Caki2 (cell line): ENCODE measurements around the gene SETD2. TPM values are rescaled to one million over a fixed set of nuclear protein-coding genes. Genes with fewer than 3 reads are reported as not detected.
A peak's percentile ranks its signal among the peaks of the same experiment; 100 is the strongest.

ENCODE experiments used
- DNase-seq: peaks from one replicate; pipeline ENCODE4 v3.0.0-alpha.2; 2015; ENCODE audit warnings: low read depth
- in situ Hi-C: cut with HindIII; loops from 2 replicates; pipeline ENCODE4 v1.10.0; 2016; ENCODE audit warnings: low sequenced_read_pairs, low pct_unique_long_range_greater_than_20kb, mixed read lengths
- total RNA-seq: library from RNA; depleted of rRNA; stranded (reverse); fragments of >200 nt; shearing (Covaris generic); gene quantifications from 2 replicates; pipeline ENCODE4 v1.2.3, GENCODE V29; 2014; ENCODE audit warnings: low replicate concordance

SETD2 gene
- total RNA-seq, 1 experiment from 2014 or later: 15.7 TPM

DNA sequence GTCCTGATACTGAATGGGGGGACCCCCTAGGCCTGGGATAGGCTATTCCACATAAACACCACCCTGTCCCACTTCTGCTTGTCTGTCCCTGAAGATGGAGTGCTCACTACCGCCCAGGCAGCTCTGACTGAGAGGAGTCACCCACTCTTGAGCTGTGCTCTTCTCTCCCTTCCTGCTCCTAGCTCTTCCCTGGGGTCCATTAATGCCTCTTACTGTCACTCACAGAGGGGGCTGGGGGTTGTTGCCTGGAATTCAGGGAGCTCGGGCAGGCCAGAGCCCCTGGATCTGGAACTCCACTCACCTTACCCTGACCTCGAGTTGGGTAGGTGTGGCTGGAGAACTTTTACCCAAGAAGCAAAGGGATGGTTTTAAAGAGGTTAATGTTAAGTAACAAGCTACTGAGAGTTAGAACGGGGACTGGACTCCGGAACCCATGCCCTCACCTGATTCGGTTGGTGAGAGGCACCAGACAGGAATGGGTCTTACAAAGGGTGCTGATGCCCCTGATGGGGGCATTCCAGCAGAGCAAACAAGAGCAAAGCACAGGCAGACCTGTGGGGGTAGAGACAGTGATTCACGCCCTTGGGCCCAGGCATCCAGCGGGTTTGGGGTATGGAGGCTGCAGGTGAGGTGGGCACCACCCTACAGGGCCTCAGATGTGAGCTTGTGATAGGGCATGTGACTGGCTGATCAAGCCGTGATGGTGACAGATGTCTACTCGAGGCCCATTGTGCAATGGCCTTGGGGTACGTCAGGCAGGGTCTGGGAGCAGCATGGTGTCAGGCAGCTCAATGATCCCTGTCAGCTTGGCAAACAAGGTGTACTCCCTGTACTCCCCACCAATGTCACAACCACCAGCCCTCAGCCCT lies 179.1 kb downstream of the SETD2 start:
- in situ Hi-C loops: no loop called here
- DNase-seq: no peak

DNA sequence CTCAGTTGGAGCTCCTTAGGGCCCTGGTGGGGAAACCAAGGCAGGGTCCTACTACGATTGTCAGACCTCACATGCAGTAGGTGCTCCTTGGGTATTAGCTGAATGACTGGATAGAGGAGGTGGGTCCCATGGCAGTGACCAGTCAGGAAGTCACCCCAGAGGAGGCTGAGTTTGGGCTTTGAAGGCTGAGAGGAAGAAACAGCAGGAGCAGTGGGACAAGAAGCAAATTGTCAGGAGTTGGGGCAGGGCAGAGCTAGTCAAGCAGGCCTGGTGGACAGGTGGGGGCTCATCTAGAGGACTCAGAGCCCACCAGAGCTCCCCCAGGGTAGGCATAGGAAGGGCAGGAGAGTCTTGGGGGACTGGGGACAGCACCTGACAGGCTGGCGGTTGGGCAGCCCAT lies 181.4 kb downstream of the SETD2 start:
- in situ Hi-C loops: no loop called here

DNA sequence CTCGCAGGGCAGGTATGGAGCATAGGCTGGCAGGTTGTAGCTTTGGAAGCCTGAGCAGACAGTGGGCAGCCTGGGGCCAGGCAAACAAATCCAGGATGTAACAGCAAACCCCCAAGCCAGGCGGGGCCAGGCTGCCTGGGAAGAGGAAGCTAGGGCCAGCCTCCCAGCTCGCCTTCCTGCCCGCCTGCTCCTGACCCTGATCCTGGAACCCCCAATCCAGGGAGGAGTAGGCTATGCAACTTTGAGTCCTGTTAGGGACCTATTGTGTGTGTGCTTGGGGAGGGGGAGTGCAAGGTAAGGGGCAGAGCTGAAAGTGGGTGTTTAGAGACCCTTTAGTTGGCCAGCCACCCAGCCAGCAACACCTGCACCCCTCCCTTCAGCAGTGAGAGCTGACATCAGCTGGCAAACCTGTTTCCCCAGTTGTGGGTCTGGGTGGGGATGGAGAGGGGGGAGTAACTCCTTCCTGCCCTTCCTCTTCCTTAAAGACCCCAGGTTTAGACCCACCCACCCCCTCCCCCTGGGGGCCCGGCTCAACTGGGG lies 181.9 kb downstream of the SETD2 start:
- no peak for DNase-seq
- in situ Hi-C loops: no loop called here

More for the DNA sequence above, 181.4 kb downstream of the SETD2 start:
- no peak for DNase-seq

DNA sequence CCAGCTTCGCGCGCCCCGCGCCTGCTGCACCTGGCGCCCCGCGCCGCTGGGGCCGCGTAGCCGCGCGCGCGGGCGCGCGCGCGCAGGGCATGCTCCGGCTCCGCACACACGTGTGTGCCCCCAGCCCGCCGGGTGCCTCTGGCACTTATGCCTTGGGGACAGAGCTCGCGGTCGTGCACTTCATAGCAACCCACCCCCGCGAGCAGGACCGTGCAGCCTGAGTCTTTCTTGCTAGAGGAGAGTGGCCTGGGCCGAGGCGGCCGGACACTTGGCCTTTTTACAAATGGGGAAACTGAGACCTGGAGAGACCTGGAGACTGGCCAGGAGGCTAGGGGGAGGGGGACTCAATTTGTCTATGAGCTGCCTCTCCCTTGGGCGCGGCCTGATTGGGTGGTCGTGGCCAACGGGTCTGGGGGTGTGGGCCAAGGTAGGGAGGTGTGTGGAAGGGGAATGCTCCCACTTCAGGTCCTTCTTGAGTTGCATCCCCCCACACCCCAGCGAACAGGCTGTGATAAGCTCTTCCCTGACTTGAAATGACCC lies 183.9 kb downstream of the SETD2 start:
- in situ Hi-C loops: no loop called here
- no peak for DNase-seq

DNA sequence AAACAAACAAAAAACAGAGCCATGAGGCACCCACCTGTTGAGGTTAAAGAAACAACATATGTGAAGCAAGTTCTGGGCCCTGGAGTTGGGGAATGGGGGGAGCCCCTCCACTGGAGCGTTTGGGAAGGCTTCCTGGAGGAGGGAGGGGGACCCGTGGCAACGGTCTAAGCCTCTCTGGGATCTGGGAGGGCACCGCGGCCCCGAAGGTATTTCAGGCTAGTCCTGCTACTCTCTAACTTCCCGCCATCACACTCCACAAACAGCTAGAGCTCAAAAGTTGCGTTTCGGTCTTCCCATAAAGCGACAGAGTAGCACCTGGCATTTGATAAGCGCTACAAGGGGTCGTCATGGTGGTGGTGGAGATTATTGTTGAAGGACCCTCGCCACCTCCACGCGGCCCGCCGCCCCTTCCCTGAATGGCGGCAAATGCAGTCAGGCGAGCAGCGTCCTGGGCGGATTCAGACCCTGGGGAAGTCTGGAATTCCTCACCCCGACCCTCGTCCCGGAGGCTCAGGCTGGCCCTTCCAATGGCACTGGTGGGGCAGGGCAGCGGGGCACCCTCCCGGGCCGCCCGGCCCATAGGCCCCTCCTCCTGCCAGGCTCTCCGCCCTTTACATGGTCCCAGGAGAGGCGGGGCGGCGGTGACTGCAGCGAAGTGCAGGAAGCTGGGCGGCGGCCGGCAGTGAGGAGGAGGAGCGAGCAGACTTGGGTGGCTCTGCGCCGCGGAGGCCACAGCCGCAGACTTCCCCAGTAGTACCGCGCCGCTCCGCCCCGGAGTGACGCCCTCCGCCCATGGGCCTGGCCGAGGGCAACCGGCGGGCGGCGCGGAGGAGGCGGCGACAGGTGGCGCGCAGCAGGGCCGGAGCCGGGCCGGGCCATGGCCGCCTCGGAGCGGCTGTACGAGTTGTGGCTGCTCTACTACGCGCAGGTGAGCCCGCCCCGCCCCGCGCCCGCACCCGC lies 184.6 kb downstream of the SETD2 start, which contains the start of gene NBEAL2:
Gene NBEAL2, plus strand, starts transcription at position 682 of the 960 bp plus-strand sequence. Its CDS starts 196 bp downstream, at position 878.
- in situ Hi-C loops: no loop called here
- DNase-seq: peak; percentile 91

DNA sequence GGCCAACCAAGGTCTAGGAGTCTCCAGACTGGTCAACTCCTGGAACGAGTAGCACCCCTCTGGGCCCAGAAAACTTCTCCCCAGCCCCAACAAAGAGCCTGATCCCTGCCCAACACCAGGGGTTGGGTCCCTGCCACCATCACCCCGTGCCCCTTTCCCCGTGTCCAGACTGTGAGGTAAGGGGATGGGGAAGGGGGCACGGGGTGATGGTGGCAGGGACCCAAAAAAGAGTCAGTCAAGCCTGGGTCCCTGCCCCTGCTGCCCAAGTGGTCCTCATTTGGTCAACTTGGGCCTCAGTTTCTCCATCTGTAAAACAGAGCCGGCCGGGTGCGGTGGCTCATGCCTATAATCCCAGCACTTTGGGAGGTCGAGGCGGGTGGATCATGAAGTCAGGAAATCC lies 185.5 kb downstream of the SETD2 start:
- no peak for DNase-seq
- in situ Hi-C loops: no loop called here

DNA sequence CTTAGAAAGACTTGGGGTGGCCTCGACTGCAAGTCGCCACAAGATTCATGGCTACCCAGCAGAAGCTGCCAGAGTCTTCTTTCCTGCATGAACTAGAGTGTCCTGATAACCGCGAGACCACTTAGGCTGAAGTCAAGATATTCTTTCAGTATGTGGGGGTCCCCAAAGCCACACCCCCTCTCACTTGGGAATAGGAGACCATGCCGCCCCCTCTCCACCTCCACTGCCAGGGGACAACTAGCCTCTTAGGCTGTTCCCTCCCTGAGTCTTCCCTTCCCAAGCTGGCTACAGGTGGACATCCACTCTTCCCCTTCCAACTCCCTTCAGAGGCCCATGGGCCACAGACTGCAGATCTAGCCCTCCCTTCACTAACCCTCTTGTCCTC lies 186.1 kb downstream of the SETD2 start:
- in situ Hi-C loops: no loop called here

DNA sequence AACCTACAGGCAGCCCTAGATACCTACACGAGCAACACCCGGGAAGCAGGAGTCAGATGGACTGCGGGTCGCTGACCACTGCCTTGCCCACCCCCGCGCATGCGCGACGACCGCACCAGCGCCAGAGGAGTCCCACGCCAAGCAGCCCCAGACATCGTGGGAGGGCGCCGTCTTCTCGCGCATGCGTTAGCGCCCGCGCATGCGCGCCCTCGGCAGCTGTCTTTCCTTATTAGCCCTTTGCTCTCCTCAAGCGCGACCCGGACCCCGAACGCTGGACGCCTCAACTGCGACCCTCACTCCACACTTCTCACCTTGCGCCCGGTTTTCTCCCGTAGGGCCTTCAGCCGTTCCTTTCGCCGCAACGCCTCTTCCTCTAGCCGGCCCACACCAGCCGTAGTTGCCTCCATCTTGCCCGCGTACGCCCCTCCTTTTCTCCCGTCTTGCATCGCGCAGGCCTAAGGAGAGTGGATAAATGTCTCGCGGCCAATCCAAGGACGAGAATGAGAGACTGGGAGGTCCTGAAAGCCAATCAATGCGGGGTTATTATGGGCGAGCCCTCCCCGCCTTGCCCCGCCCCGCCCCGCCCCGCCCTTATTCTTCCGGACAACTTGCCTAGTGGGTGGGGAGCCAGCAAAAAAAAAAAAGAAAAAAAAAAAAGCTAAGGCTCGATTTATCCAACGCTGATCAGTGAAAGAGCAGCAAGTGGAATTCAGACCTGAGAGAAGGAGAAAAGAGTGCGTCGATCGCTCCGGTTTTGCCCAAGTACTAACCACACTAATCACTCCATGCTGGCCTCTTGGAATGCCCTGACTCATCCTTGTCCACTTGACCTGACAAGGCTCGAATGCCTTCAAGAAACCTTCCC lies 187.4 kb downstream of the SETD2 start, which contains the start of gene CCDC12:
Gene CCDC12, minus strand, starts transcription at position 420 of the 865 bp plus-strand sequence. Its CDS starts 13 bp downstream, at position 407.
- in situ Hi-C loops: no loop called here
- peak; percentile 96 for DNase-seq

More for the DNA sequence above, 186.1 kb downstream of the SETD2 start:
- no peak for DNase-seq

DNA sequence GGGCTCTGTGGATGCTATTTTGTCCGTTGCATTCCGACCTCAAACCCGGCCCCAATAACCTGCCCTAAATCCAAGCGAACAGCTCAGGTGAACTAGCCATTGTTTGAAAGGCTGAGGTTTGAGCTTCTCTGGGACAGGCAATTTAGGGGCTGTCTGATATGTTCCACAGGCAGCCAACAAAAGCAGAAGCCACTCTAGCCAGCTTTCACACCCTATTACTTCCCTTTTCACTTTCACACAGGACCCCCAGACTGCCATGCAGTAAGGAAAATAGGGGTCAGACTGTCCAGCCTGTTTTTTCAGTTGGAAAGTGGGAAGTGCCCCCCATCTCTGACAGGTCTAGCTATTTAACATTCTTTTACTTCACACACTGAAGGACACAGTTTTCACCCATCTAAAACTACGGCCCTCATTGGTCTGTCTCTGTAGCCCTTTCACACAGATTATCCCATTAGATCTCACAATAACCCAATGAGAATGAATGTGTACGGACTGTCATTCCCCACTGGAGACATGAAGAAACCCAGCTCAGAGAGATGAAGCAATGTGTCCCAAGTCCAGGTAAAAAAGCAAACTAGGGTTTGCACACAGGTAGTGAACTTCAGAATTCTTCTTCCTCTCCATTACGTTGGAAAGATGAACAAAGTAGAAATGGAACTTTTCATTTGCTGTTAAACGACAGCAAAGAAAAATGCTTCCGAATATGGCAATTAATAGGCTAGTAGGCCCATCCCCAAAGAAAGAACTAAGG lies 189.3 kb downstream of the SETD2 start:
- in situ Hi-C loops: no loop called here
- no peak for DNase-seq

DNA sequence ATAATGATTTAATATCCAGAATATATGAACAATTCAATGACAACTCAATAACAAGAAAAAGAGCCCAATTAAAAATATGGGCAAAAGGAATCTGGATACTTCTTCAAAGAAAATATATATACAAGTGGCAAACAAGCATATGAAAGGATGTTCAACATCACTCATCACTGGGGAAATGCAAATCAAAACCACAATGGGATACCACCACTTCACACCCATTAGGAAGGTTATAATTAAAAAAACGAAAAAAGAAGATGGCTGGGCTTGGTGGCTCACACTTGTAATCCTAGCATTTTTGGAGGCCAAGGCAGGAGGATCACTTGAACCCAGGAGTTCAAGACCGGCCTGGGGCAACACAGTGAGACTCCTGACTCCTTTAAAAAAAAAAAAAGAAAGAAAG lies 191.5 kb downstream of the SETD2 start:
- in situ Hi-C loops: no loop called here
- no peak for DNase-seq

DNA sequence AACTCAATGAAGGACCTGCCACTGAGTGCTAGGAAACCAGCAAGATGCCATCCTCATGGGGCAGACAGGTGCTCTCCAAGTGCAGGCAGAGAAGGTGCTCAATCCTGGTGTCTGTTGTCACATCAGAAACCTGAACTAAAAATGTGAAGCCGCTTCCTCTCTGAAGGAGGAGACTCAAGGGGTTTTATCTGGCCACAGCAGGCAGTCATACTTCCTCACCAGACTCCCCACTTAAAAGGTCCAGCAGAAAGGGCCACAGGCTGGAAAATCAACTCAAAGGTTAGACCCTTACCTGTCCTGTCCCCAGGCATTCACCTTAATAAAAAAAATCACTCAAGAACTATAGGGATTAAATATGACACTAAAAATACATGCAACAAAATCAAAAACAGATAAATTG lies 192.2 kb downstream of the SETD2 start:
- no peak for DNase-seq
- in situ Hi-C loops: no loop called here

DNA sequence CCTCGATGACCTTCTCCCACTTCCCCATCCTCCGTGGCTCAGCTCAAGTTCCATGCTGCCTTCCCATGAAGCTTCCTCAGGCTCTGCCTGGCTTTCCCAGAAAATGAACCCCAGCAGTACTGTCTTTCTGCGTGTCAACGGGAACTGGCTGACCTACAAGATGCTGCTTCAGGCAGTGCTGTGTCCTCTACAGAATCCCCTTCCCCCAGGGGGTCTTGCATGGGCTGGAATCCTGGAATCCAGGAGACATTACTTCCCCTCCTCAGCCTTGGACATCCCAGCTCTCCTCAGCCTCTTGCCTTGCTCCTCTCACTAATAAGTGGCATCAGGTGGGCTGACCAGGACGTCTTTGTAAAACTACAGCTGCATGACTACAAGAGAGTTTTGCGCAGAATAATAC lies 192.8 kb downstream of the SETD2 start:
- DNase-seq: no peak
- in situ Hi-C loops: no loop called here

DNA sequence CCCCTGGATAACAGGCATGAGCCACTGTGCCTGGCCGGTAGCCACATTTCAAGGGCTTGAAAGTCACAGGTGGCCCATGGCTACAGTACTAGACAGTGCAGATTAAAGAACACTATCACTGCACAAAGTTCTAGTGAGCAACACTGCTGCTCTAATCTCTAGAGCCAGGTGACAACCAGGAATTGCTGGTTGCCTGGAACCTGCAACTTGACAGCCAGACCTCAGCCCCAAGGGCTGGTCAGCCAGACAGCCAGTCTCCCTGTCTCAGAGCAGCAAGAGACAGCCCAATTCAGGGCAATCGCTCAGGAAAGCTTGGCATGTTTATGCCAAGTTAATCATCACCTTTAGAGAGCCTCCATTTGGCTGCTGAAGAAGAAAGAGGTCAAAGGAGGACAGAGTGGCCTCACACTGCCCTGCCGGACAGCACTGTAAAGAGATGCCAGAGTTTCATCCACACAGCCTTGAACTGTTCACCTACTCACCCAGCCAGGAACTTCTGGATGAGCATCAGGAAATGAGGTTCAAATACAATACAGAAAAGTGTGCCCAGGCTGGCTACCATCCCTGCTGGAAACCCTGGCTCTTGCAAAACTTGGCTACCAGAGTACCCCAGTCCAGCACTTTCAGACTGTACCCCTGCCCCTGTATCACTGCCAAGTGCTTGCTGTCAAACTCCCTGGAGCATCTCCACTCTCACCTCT lies 193.4 kb downstream of the SETD2 start:
- peak; percentile 80 for DNase-seq
- in situ Hi-C loops: no loop called here

DNA sequence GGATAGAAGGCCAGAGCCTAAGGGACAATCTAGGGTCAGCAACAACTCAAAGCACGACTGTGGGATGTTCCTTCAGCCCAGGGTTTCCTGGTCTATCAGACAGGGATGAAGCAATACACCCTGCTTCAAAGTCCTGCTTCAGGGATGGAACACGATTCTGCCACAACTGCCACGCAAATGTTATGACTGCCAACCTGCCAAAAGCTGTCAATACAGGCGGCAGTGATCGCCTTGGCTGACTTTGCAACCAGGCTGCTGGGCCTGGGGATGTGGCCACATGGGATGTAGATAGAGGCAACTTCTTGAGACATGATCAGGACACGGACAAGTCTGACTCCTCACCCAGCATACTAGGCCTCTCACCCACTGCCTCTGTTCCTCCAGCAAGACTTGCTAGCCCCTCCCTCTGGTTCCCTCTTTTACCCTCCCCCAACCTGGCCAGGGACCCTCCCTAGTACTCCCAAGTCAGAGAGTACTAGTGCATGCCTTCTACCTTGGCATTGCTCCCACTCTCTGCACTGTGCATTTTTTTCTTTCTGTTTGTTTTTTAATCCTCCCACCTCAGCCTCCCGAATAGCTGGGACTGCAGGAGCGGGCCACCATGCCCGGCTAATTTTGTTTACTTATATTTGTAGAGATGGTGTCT lies 195.0 kb downstream of the SETD2 start:
- in situ Hi-C loops: no loop called here
- no peak for DNase-seq

DNA sequence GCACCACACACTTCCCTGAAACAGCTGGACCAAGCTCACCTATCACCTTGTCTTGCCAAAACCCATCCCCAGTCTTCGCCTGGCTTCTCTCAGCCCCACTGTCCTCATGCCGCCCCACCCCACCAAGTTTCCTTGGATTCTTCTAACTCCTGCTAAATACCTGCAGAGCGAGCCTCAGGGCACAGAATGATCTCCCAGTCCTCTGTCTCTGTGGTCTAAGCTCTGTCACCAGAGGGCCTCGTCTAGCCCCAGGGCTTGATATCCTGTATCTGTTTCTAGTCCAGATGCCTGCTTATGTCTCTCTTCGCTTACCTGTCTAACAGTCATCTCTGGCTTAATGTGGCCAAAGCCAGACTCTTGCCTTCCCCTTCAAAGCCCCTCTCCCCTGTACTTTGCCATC lies 197.1 kb downstream of the SETD2 start:
- DNase-seq: no peak
- in situ Hi-C loops: no loop called here
